GM21619 (cell line): ENCODE results near the gene CDC45.

Source experiments
- ATAC-seq: cut with Tn5 transposase; IDR thresholded peaks from one replicate; pipeline ENCODE4 v1.9.1; 2021; ENCODE audit not compliant: unreplicated experiment

Gene CDC45

GRCh38 chr22:19555651-19556050, 75.9 kb downstream of the CDC45 start:
- ATAC-seq: no peak

GRCh38 chr22:19556963-19557545, 77.3 kb downstream of the CDC45 start:
- ATAC-seq: no peak

- no peak for ATAC-seq
Measured at GRCh38 chr22:19559324-19559811, 79.6 kb downstream of the CDC45 start.

GRCh38 chr22:19559956-19560355, 80.2 kb downstream of the CDC45 start:
- ATAC-seq: no peak

- no peak for ATAC-seq
Measured at GRCh38 chr22:19565382-19566278, 85.9 kb downstream of the CDC45 start.

GRCh38 chr22:19566279-19567156, 86.8 kb downstream of the CDC45 start:
- ATAC-seq: no peak

- no peak for ATAC-seq
Measured at GRCh38 chr22:19567157-19568009, 87.7 kb downstream of the CDC45 start.

GRCh38 chr22:19568337-19569275, 88.9 kb downstream of the CDC45 start:
- no peak for ATAC-seq

GRCh38 chr22:19569276-19569640, 89.5 kb downstream of the CDC45 start:
- ATAC-seq: no peak

- no peak for ATAC-seq
Measured at GRCh38 chr22:19569976-19570375, 90.3 kb downstream of the CDC45 start.
